CD14-positive monocyte (primary cell): ENCODE results near the gene MBP. TPM values are rescaled to one million over a fixed set of nuclear protein-coding genes. Genes with fewer than 3 reads are reported as not detected.

Source experiments
- DNase-seq, 3 donors: peaks; one replicate each; pipeline ENCODE4 v3.0.0-alpha.2; 2011 to 2022
- H2AFZ ChIP-seq: 2 replicates; pipeline ENCODE4 v1.6.0; 2012; ENCODE audit warnings: mild to moderate bottlenecking, low read depth, low read length, inconsistent platforms; ENCODE audit not compliant: insufficient read depth, poor library complexity, severe bottlenecking
- H3K27ac ChIP-seq, 2 donors: 1 replicate in 1 of 2; 2 replicates in 1 of 2; pipeline ENCODE4 v1.5.1; 2012 to 2013; ENCODE audit warnings: low read length in 2 of 2, control low read depth in 1 of 2, inconsistent platforms in 1 of 2, low read depth in 1 of 2, mild to moderate bottlenecking in 1 of 2
- H3K27me3 ChIP-seq, 2 donors: one replicate each; pipeline versions ENCODE4 v1.6.0 to v1.6.1; 2011 to 2013; ENCODE audit warnings: low read length in 2 of 2; ENCODE audit not compliant: control insufficient read depth in 2 of 2, insufficient read depth in 2 of 2
- H3K36me3 ChIP-seq, 2 donors: replicated peaks in 1 of 2; 1 replicate in 1 of 2; 2 replicates in 1 of 2; pipeline versions ENCODE4 v1.5.1 to v1.6.1; 2012 to 2013; ENCODE audit warnings: low read length in 2 of 2, control low read depth in 1 of 2, inconsistent platforms in 1 of 2, mild to moderate bottlenecking in 1 of 2; ENCODE audit not compliant: insufficient read depth in 2 of 2, control insufficient read depth in 1 of 2
- H3K4me1 ChIP-seq, 2 donors: 1 replicate in 1 of 2; 2 replicates in 1 of 2; pipeline versions ENCODE4 v1.5.1 to v1.6.1; 2012 to 2013; ENCODE audit warnings: low read length in 2 of 2, control low read depth in 1 of 2, inconsistent platforms in 1 of 2, mild to moderate bottlenecking in 1 of 2, moderate library complexity in 1 of 2; ENCODE audit not compliant: insufficient read depth in 2 of 2, control insufficient read depth in 1 of 2
- H3K4me2 ChIP-seq: replicated peaks from 2 replicates; pipeline ENCODE3; 2012; ENCODE audit warnings: low read length, moderate library complexity, mild to moderate bottlenecking; ENCODE audit not compliant: poor library complexity, severe bottlenecking; ENCODE audit errors: extremely low read depth
- H3K4me3 ChIP-seq, 3 experiments: fragments of 200-600 bp in 1 of 3; sonication (generic) in 1 of 3; replicated peaks in 1 of 3; 1 replicate in 2 of 3; 2 replicates in 1 of 3; pipeline ENCODE4 v1.5.1; 2011 to 2013; ENCODE audit warnings: low read length in 3 of 3, mild to moderate bottlenecking in 3 of 3, control low read depth in 2 of 3, low read depth in 2 of 3, inconsistent platforms in 1 of 3, moderate library complexity in 1 of 3
- H3K79me2 ChIP-seq: 2 replicates; pipeline ENCODE4 v1.6.0; 2012; ENCODE audit warnings: mild to moderate bottlenecking, control low read depth, inconsistent platforms, low read length, moderate library complexity; ENCODE audit not compliant: insufficient read depth
- H3K9ac ChIP-seq: 2 replicates; pipeline ENCODE4 v1.6.0; 2017; ENCODE audit warnings: low read length, mild to moderate bottlenecking; ENCODE audit not compliant: insufficient read depth, poor library complexity, severe bottlenecking
- H3K9me3 ChIP-seq, 2 donors: replicated peaks in 1 of 2; 1 replicate in 1 of 2; 2 replicates in 1 of 2; pipeline versions ENCODE4 v1.5.1 to v1.6.1; 2012 to 2013; ENCODE audit warnings: low read length in 2 of 2, control low read depth in 1 of 2; ENCODE audit not compliant: control insufficient read depth in 1 of 2, insufficient read depth in 1 of 2
- H4K20me1 ChIP-seq: 2 replicates; pipeline ENCODE4 v1.6.0; 2012; ENCODE audit warnings: mild to moderate bottlenecking, low read length, control low read depth, moderate library complexity; ENCODE audit not compliant: insufficient read depth
- H3K27ac Mint-ChIP-seq, 7 donors: one replicate each; pipeline ENCODE4 v1.8.0; 2020; ENCODE audit warnings: mild to moderate bottlenecking in 7 of 7, mixed read lengths in 7 of 7, moderate library complexity in 6 of 7, inconsistent platforms in 2 of 7
- H3K27me3 Mint-ChIP-seq, 3 donors: one replicate each; pipeline ENCODE4 v1.8.0; 2021 to 2022; ENCODE audit warnings: low read depth in 3 of 3, mild to moderate bottlenecking in 3 of 3, mixed read lengths in 3 of 3, moderate library complexity in 3 of 3, inconsistent platforms in 1 of 3
- H3K36me3 Mint-ChIP-seq, 2 donors: one replicate each; pipeline ENCODE4 v1.8.0; 2020; ENCODE audit warnings: mixed read lengths in 2 of 2, inconsistent platforms in 1 of 2, mild to moderate bottlenecking in 1 of 2
- H3K4me1 Mint-ChIP-seq: one replicate; pipeline ENCODE4 v1.8.0; 2020; ENCODE audit warnings: mild to moderate bottlenecking, mixed read lengths
- H3K4me3 Mint-ChIP-seq, 2 donors: one replicate each; pipeline ENCODE4 v1.8.0; 2020; ENCODE audit warnings: mild to moderate bottlenecking in 2 of 2, mixed read lengths in 2 of 2, moderate library complexity in 1 of 2
- H3K9me3 Mint-ChIP-seq, 7 donors: one replicate each; pipeline ENCODE4 v1.8.0; 2020 to 2022; ENCODE audit warnings: mixed read lengths in 7 of 7, mild to moderate bottlenecking in 6 of 7, moderate library complexity in 6 of 7, inconsistent platforms in 2 of 7
- CTCF ChIP-seq: fragments of 200-600 bp; IDR thresholded peaks from one replicate; pipeline ENCODE4 v1.8.0; 2022; ENCODE audit warnings: antibody characterized with exemption, mild to moderate bottlenecking
- WGBS: methylation state at CpG from one replicate; pipeline ENCODE4 v1.1.5; 2013; ENCODE audit warnings: missing lambda C conversion rate; ENCODE audit not compliant: insufficient coverage; 5-methylcytosine and 5-hydroxymethylcytosine counted together
- intact Hi-C, 2 donors: fragments of 100-400 bp; cut with micrococcal nuclease; formaldehyde crosslinking; loops; one replicate each; pipeline versions ENCODE4 v1.15.0 to v1.15.1; 2023
- polyA plus RNA-seq, 3 donors: library from polyadenylated mRNA; depleted of rRNA in 1 of 3; unstranded in 2 of 3; stranded (reverse) in 1 of 3; fragments of 300-500 nt in 2 of 3; fragments of >200 nt in 1 of 3; fragmentation: Illumina TruSeq in 2 of 3; gene quantifications; 1 replicate in 2 of 3; 2 replicates in 1 of 3; pipeline ENCODE4 v1.2.3, GENCODE V29; 2012 to 2021

The MBP gene
- polyA plus RNA-seq, 3 donors, result 47.7 to 81.0 (median 50.4) TPM

- H3K27me3 ChIP-seq, result no peaks in the 10 kb centered on the region
- no peak overlapping the region for H2AFZ ChIP-seq
- H3K79me2 ChIP-seq, result peaks cover 49% of the 10 kb centered on the region
- H3K27ac ChIP-seq, result peak overlapping the region in 1 of 2 donors; percentile 84
- H3K9me3 ChIP-seq, result no peaks in the 10 kb centered on the region
- peak overlapping the region; percentile 43 to 83 (median 53) for H3K27ac Mint-ChIP-seq
- peaks cover 87% of the 10 kb centered on the region for H4K20me1 ChIP-seq
- WGBS, result 89% methylated on average over 6 of the region's 16 CpGs
- H3K4me2 ChIP-seq, result no peak overlapping the region
- H3K9ac ChIP-seq, result no peak overlapping the region
- DNase-seq, result peak in 1 of 3 donors; percentile 27
- peaks cover 42% of the 10 kb centered on the region for H3K4me1 Mint-ChIP-seq
- peaks cover 69 to 82% of the 10 kb centered on the region in 2 donors for H3K36me3 Mint-ChIP-seq
- no peak for TF ChIP-seq CTCF
- no peaks in the 10 kb centered on the region for H3K9me3 Mint-ChIP-seq
- intact Hi-C loops, result no loop called here
- peaks cover 38 to 72% of the 10 kb centered on the region in 2 donors for H3K36me3 ChIP-seq
- no peak overlapping the region for H3K4me3 Mint-ChIP-seq
- H3K4me1 ChIP-seq, result peaks cover 35 to 39% of the 10 kb centered on the region in 2 donors
- H3K4me3 ChIP-seq, result no peak overlapping the region
- H3K27me3 Mint-ChIP-seq, result no peaks in the 10 kb centered on the region
Observed at GRCh38 chr18:77015771-77016710, 116.5 kb downstream of the MBP start.

GRCh38 chr18:77015169-77015568, 117.4 kb downstream of the MBP start:
- H2AFZ ChIP-seq, result no peak overlapping the region
- no peaks in the 10 kb centered on the region for H3K27me3 ChIP-seq
- 0% methylated on average over 1 of the region's 4 CpGs for whole genome bisulfite sequencing
- intact Hi-C loops, result no loop called here
- Mint-ChIP-seq H3K36me3 (peaks cover 72 to 84% of the 10 kb centered on the region in 2 donors), H3K4me3 (no peak overlapping the region), H3K4me1 (peaks cover 42% of the 10 kb centered on the region), H3K27me3 (no peaks in the 10 kb centered on the region), H3K9me3 (no peaks in the 10 kb centered on the region), H3K27ac (peak overlapping the region; percentile 37 to 83 (median 55))
- H3K79me2 ChIP-seq, result peaks cover 43% of the 10 kb centered on the region
- H3K9me3 ChIP-seq, result no peaks in the 10 kb centered on the region
- H3K36me3 ChIP-seq, result peaks cover 37 to 72% of the 10 kb centered on the region in 2 donors
- no peak overlapping the region for H3K9ac ChIP-seq
- DNase-seq, result peak; percentile 63 to 77 (median 76)
- H4K20me1 ChIP-seq, result peaks cover 78% of the 10 kb centered on the region
- peak overlapping the region in 1 of 2 donors; percentile 84 for H3K27ac ChIP-seq
- no peak overlapping the region for H3K4me3 ChIP-seq
- no peak overlapping the region for H3K4me2 ChIP-seq
- no peak for TF ChIP-seq CTCF
- H3K4me1 ChIP-seq, result peaks cover 35 to 39% of the 10 kb centered on the region in 2 donors
